Stimulated activated CD8-positive, alpha-beta memory T cell treated with anti-CD3 and anti-CD28 coated beads, Interleukin-15, amount 100 ng/mL, for 48 hours (primary cell): ENCODE measurements around the gene ATP2B1.
"Not testable (repeated sequence)": the region's sequence is repeated elsewhere in the genome, so short reads cannot be mapped to it uniquely, and the experiment has no call there.

Experiments
- DNase-seq, 2 donors: peaks; one replicate each; pipeline ENCODE4 v3.0.0-alpha.2; 2020; ENCODE audit warnings: low read depth in 2 of 2

The ATP2B1 gene

GRCh38 chr12:89717759-89718523, 9.3 kb upstream of the ATP2B1 start:
- DNase-seq = no peak

GRCh38 chr12:89712706-89713105, 4.1 kb upstream of the ATP2B1 start:
- no peak for DNase-seq

- no peak for DNase-seq
These were observed 2.5 kb upstream of the ATP2B1 start for GRCh38 chr12:89710873-89711750.

GRCh38 chr12:89709995-89710872, 1.6 kb upstream of the ATP2B1 start:
- DNase-seq = no peak

DNA sequence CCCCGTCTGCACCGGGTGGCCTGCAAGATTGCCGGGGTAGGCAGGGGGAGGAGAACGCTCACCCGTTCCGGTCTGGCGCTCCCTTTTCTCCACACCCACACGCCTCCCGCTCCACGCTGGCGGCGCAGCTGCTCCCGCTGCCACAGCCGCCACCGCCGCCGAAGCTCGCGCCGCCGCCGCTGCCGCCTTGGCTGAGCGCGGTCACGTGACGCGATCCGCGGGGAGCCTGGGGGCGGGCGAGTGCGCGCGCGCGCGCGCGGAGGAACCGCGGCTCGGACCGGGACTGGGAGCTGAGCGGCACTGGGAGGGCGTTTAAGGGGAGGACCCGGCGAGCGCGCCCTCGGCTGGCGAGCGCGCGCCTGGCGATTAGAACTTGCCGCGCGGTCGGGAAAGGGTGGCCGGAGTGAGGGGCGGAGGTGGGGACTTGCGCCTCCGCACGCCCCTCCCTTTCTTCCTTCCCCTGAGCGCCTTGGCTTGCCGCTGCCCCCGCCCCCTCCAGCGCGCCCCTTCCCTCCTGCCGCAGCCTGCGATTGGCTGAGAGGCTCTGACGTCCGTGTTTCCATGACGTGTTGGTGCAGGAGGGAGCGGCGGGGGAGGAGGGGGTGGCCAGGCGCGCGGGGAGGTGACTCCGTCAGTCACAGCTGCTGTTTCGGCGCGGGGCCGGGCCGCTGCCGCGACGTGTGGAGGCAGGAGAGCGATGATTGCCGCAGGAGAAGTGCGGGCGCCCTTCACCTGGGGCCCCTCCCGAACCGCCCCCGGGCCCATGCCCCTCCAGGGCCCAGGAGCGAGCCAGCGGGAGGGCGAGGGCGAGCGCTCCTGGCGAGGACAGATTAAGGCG, 738 bp upstream of the ATP2B1 start:
- peak; percentile 97 for DNase-seq

DNA sequence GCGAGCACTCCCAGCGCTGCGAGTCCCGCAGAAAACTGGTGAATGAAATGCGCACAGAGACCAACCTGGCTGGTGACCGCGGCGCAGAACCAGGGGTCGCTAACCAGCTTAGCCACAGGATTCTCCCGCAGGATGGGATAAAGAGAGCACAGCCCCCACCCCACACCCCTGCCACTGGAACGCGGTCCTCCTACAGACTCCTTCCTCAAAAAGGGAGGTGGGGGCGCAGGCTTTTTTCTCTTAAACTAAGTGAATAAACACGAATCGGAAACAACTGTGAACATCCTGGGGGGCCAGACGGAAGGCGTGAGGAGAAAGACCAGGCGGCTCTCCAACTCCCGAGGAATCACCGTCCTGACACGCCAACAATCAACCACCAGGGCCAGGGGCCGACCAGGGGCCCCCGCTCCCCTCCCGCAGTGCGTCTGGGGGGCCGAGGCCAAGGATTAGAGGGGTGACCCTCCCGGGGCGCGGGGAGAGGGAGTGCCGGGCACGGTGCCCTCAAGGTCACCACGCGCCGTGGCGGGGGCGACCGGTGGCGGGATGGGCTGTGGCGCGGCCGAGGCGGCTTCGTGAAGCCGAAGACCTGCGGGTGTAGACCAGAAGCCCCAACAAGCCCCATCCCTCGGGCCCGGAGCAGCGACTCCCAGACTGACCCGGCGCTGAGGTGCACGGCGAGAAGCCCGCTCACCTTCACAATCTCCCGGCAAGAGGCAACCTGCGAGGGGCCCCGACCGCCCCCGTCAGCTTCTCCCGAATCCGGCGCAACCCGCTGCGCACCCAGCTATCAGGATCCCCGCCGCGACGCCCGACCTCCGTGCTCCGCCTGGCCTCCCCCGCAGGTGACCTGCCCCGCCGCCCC, 704 bp downstream of the ATP2B1 start:
- DNase-seq = peak; percentile 17 to 20

DNA sequence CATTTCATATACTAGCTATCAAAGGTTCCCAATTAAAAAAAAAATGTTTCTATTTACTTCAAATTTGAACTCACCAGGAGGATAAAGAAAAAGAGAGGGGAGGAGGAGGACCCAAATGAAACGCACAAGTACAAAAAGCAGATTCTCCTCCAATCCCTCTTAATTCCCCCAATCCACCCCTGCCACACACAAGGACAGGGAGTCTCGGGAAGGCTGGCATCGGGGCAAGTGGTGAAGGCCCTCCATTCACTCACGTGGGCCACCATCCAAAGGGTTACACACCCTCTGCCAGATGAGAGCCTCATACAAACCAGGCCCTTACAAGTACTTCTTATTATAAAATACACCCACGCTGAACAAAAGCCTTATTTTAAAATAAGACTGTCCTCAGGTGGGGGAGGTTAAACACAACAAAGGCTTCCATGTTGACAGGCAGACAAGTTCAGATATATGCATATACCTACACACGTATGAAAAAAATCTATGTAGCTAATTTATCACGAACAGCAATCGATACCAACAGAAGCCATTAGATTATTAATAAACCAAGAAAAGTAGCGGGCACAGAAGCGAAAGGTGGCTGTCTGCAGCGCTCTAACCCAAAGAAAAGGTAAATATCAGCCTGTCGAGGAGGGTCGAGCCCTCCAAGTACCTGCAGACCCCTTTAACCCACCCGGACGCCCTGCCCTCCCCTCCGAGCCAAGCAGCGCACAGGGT, 1.5 kb downstream of the ATP2B1 start:
- DNase-seq = no peak

DNA sequence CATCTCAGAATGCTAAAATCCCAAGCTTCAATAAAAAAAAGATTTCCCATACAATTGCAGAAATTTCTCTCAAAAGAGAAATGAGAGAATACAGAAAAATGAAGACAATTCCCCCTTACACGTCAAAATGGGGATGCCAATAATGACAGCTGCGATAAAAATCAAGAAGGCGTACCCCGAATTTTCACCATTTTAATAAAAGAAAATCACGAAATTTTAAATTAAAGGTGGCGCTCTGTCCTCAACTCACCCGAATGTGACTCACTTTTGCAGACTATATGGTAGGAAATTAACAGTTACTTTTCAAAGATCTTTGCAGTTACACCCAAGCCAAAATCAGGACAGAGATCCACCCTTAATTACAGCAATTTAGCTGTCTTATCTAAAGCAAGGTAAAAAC, 2.1 kb downstream of the ATP2B1 start:
- no peak for DNase-seq

- no peak for DNase-seq
These were observed 4.2 kb downstream of the ATP2B1 start for GRCh38 chr12:89704457-89704856.

GRCh38 chr12:89703768-89704167, 4.9 kb downstream of the ATP2B1 start:
- no peak for DNase-seq

GRCh38 chr12:89702503-89702902, 6.1 kb downstream of the ATP2B1 start:
- DNase-seq = no peak

GRCh38 chr12:89701606-89702206, 6.9 kb downstream of the ATP2B1 start:
- DNase-seq = no peak

DNA sequence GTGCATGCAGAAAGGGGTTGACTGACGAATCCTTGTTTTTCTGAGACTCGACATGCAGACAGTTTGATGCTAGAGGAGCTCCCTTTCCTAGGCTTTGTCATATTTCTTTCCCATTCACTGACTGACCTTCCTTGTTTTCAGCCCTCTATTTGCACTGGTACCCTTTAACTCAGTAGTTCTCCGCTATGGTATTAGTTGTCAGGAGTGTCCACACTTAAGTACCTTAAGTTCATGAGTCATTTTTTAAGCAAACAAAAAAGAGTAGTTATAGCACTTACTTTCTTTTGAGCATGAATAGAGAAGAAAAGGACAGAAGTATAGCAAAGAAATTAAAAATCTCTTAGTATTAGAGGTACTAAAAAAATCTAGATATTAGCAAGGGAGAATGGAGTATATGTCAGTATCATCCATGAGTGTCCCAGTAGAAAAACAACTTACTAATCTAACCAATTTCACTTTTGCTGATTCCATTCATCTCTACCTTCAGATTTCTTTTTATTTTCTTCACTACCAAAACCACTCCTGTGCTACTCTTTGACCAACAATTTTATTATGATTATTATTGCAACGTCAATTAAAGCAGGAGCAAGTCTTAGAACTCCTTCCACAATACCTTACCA, 8.3 kb downstream of the ATP2B1 start:
- DNase-seq = no peak

DNA sequence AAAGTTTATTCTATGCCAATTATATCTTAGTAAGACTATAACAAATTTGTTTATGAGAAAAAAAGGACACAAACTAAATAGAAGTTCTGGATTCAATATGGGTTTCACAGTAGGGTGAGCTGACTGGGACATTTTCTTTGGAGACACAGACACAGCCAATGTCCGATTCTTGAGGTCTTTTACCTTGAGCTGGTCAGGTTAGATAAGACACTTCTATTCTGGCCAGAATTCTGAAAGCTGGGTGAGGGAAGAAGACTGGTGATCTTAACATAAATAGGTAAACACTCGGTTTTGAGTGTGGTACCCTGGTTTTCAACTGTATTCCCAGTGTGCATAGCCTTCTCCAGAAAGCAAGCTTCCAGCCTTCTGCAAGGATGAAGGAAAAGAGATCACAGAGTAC, 10.0 kb downstream of the ATP2B1 start:
- no peak for DNase-seq

DNA sequence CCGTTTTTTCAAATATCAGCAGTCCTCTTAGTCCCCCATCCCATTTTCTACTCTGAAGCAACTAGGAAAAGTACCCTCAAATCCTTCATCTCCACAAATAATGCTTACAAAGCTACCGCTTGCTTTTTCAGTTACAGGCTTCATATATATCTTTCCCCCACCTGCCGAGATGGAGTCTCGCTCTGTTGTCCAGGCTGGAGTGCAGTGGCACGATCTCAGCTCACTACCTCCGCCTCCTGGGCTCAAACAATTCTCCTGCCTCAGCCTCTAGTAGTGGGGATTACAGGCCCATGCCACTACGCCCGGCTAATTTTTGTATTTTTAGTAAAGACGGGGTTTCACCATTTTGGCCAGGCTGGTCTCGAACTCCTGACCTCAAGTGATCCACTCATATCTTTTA, 10.9 kb downstream of the ATP2B1 start:
- DNase-seq = not testable (repeated sequence)

- no peak for DNase-seq
These were observed 11.3 kb downstream of the ATP2B1 start for GRCh38 chr12:89697296-89697695.

DNA sequence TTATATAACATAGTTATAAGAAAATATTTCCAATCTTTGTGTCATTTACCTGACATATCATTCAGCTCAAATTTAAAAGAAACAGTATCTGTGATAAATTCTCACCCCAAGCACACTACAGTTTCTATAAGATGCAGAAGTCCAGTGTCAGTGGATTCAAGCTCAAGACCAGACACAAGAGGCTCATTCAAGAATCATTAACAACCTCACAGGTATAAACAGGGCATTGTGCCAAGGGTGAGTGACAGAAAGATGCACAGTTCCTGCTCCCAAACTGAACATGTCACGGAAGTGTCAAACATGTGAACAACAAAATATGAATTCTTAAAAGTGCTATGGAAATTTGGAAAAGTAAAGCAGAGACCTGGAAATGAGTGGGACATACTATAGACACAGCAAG, 12.8 kb downstream of the ATP2B1 start:
- no peak for DNase-seq

DNA sequence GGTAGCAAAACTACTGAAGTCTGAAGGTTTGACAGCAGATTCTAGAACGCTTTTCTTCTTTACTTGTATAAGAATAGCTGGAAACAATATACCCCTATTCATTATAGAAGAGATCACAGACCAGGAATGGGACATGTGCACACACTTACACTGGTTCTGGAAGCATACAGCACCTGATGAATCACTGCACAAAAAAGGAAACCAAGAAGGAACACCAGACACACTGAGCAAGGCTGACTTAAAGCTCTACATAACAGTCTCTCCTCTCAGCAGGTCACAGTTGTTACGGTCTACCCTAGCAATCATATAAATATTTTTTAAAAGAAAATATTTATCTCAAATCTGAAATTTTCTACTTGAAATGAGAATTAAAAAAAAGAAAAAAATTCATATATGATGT, 13.5 kb downstream of the ATP2B1 start:
- no peak for DNase-seq

DNA sequence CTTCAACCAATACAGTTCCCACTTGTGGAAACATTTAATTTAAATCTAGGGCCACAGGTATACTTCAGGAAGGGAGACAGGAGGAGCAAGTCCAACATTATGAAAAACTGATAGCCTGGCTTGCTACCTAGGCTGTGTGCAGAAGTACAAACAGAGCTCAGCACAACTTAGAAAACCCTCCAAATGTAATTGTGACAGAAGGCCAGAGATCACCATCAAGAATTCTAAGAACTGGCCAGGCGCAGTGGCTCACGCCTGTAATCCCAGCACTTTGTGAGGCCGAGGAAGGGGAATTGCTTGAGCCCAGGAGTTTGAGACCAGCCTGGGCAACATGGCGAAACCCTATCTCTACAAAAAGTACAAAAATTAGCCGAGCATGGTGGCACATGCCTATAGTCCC, 14.1 kb downstream of the ATP2B1 start:
- DNase-seq = no peak
